ENCODE measurements around the gene ADAM23. TPM values are rescaled to one million over a fixed set of nuclear protein-coding genes. Genes with fewer than 3 reads are reported as not detected.

ADAM23 gene
- total RNA-seq, 1 donor from 2014 or later, result 61.2 TPM

- no peak for DNase-seq
- Histone ChIP-seq H3K4me1 (peaks cover 48% of the 10 kb centered on the region), H3K27ac (replicated peaks) (peak overlapping the region; percentile 20), H3K36me3 (peaks cover 13% of the 10 kb centered on the region), H3K27me3 (ENCODE audit: low read depth) (no peaks in the 10 kb centered on the region), H3K9me3 (replicated peaks) (no peaks in the 10 kb centered on the region), H3K4me3 (no peak overlapping the region)
- TF ChIP-seq, protein P1, sequence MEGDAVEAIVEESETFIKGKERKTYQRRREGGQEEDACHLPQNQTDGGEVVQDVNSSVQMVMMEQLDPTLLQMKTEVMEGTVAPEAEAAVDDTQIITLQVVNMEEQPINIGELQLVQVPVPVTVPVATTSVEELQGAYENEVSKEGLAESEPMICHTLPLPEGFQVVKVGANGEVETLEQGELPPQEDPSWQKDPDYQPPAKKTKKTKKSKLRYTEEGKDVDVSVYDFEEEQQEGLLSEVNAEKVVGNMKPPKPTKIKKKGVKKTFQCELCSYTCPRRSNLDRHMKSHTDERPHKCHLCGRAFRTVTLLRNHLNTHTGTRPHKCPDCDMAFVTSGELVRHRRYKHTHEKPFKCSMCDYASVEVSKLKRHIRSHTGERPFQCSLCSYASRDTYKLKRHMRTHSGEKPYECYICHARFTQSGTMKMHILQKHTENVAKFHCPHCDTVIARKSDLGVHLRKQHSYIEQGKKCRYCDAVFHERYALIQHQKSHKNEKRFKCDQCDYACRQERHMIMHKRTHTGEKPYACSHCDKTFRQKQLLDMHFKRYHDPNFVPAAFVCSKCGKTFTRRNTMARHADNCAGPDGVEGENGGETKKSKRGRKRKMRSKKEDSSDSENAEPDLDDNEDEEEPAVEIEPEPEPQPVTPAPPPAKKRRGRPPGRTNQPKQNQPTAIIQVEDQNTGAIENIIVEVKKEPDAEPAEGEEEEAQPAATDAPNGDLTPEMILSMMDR (IDR thresholded peaks at IDR 0.05; ENCODE audit: borderline replicate concordance), result no peak
- intact Hi-C loops (cut with micrococcal nuclease), result no loop called here
These were observed 143.3 kb downstream of the ADAM23 start for GRCh38 chr2:206586609-206587008.

DNA sequence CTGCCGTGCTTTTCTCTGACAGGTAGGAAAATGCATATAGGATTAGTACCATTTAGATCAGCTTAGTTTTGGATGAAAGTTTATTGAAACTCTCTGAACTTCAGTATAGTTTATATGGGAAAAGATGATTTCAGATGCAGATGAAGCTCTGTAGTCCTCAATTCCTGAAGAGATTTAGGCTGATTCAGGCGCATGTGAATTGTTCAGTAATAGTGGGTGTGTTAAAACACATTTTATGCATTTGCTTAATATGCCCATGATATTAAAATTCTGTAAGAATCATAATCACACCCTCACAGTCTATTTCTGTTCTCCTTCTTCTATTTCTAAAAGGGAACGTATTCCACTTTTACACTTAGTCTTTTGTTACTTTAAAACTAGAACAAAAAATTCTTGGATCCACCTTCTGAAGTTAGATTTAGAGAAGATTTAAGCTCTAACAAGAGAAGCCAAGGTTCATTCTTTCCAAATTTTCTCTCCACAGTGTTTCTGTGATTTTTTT is 154.4 kb downstream of the ADAM23 start:
- Histone ChIP-seq H3K4me3 (no peak overlapping the region), H3K4me1 (no peaks in the 10 kb centered on the region), H3K9me3 (replicated peaks) (no peaks in the 10 kb centered on the region), H3K36me3 (peaks cover 7% of the 10 kb centered on the region), H3K27ac (replicated peaks) (no peak overlapping the region), H3K27me3 (ENCODE audit: low read depth) (no peaks in the 10 kb centered on the region)
- TF ChIP-seq, protein P1 (IDR thresholded peaks at IDR 0.05; ENCODE audit: borderline replicate concordance), result no peak
- intact Hi-C loops (cut with micrococcal nuclease), result no loop called here
- no peak for DNase-seq

DNA sequence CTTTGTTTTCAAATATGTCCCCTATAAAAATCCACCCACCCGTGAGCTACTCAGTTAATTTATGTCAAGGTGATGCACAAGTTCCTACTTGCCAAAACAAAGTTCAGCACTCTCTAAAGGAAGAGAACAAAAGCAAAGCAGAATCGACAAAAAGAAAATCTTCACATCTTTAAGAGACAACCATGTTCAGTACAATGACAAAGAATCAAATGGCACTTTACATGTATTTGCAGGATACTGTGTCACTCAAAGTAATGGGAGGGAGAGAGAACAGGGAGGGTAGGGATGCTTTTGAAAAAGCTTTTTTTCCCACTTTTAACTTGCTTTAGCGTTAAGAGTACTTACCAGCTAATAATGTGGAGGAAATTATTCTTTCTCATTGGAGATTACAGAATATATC is 159.9 kb downstream of the ADAM23 start:
- Histone ChIP-seq H3K27ac (replicated peaks) (no peak overlapping the region), H3K36me3 (no peaks in the 10 kb centered on the region), H3K27me3 (ENCODE audit: low read depth) (no peaks in the 10 kb centered on the region), H3K4me3 (no peak overlapping the region), H3K4me1 (no peaks in the 10 kb centered on the region), H3K9me3 (replicated peaks) (no peaks in the 10 kb centered on the region)
- intact Hi-C loops (cut with micrococcal nuclease), result no loop called here
- TF ChIP-seq, protein P1 (IDR thresholded peaks at IDR 0.05; ENCODE audit: borderline replicate concordance), result no peak
- DNase-seq, result no peak

- DNase-seq, result no peak
- intact Hi-C loops (cut with micrococcal nuclease), result no loop called here
- Histone ChIP-seq H3K9me3 (replicated peaks) (no peaks in the 10 kb centered on the region), H3K4me1 (peaks cover 2% of the 10 kb centered on the region), H3K27me3 (ENCODE audit: low read depth) (no peaks in the 10 kb centered on the region), H3K4me3 (no peak overlapping the region), H3K36me3 (no peaks in the 10 kb centered on the region), H3K27ac (replicated peaks) (no peak overlapping the region)
- TF ChIP-seq, protein P1 (IDR thresholded peaks at IDR 0.05; ENCODE audit: borderline replicate concordance), result no peak
These were observed 167.1 kb downstream of the ADAM23 start for GRCh38 chr2:206610451-206610850.

- Histone ChIP-seq H3K27me3 (ENCODE audit: low read depth) (no peaks in the 10 kb centered on the region), H3K9me3 (replicated peaks) (no peaks in the 10 kb centered on the region), H3K36me3 (no peaks in the 10 kb centered on the region), H3K4me1 (peaks cover 5% of the 10 kb centered on the region), H3K4me3 (no peak overlapping the region), H3K27ac (replicated peaks) (no peak overlapping the region)
- intact Hi-C loops (cut with micrococcal nuclease), result no loop called here
- TF ChIP-seq, protein P1 (IDR thresholded peaks at IDR 0.05; ENCODE audit: borderline replicate concordance), result no peak
- no peak for DNase-seq
These were observed 167.9 kb downstream of the ADAM23 start for GRCh38 chr2:206611191-206611590.

Measured in left ventricle myocardium inferior (tissue), 1 donor.